Measurements from ENCODE around the gene IPCEF1. TPM values are rescaled to one million over a fixed set of nuclear protein-coding genes. Genes with fewer than 3 reads are reported as not detected.

Gene IPCEF1
- total RNA-seq, 1 experiment from 2014 or later, result 1.9 TPM

- Mint-ChIP-seq H3K36me3 (ENCODE audit: insufficient read depth, unreplicated experiment) (no peaks in the 10 kb centered on the region), H3K27ac (ENCODE audit: unreplicated experiment) (no peak overlapping the region), H3K4me3 (ENCODE audit: unreplicated experiment) (no peak overlapping the region), H3K4me1 (ENCODE audit: low read depth, unreplicated experiment) (no peaks in the 10 kb centered on the region), H3K9me3 (ENCODE audit: unreplicated experiment) (no peaks in the 10 kb centered on the region), H3K27me3 (ENCODE audit: insufficient read depth, unreplicated experiment) (peaks cover 5% of the 10 kb centered on the region)
- Histone ChIP-seq H3K9me3 (no peaks in the 10 kb centered on the region), H3K27me3 (replicated peaks; ENCODE audit: control insufficient read depth, insufficient read depth, low read length) (no peaks in the 10 kb centered on the region), H3K4me1 (no peaks in the 10 kb centered on the region), H3K4me3 (ENCODE audit: low read depth, low read length) (no peak overlapping the region), H3K36me3 (ENCODE audit: control insufficient read depth, insufficient read depth, low read length) (no peaks in the 10 kb centered on the region)
- no peak for TF ChIP-seq CTCF (IDR thresholded peaks at IDR 0.05; ENCODE audit: insufficient read depth in 1 of 2, low read depth in 1 of 2, low read length in 1 of 2, severe bottlenecking in 1 of 2, unreplicated experiment in 1 of 2)
- ChIA-PET POLR2A (no interaction called here), CTCF (no interaction called here)
- no peak for DNase-seq
- no TSS peak for BruUV-seq (replicated peaks)
- intact Hi-C loops (cut with micrococcal nuclease; ENCODE audit: unreplicated experiment), result no loop called here
Observed at GRCh38 chr6:154228521-154228905, 128.1 kb downstream of the IPCEF1 start.

GRCh38 chr6:154227862-154228520, 128.6 kb downstream of the IPCEF1 start:
- intact Hi-C loops (cut with micrococcal nuclease; ENCODE audit: unreplicated experiment), result no loop called here
- CTCF ChIA-PET, result no interaction called here
- Histone ChIP-seq H3K4me3 (ENCODE audit: low read depth, low read length) (no peak overlapping the region), H3K9me3 (no peaks in the 10 kb centered on the region), H3K4me1 (no peaks in the 10 kb centered on the region), H3K36me3 (ENCODE audit: control insufficient read depth, insufficient read depth, low read length) (no peaks in the 10 kb centered on the region), H3K27me3 (replicated peaks; ENCODE audit: control insufficient read depth, insufficient read depth, low read length) (no peaks in the 10 kb centered on the region)
- POLR2A ChIA-PET, result no interaction called here
- Mint-ChIP-seq H3K4me3 (ENCODE audit: unreplicated experiment) (no peak overlapping the region), H3K36me3 (ENCODE audit: insufficient read depth, unreplicated experiment) (no peaks in the 10 kb centered on the region), H3K4me1 (ENCODE audit: low read depth, unreplicated experiment) (no peaks in the 10 kb centered on the region), H3K9me3 (ENCODE audit: unreplicated experiment) (no peaks in the 10 kb centered on the region), H3K27ac (ENCODE audit: unreplicated experiment) (no peak overlapping the region), H3K27me3 (ENCODE audit: insufficient read depth, unreplicated experiment) (peaks cover 5% of the 10 kb centered on the region)
- BruUV-seq (replicated peaks), result no TSS peak
- no peak for DNase-seq
- no peak for TF ChIP-seq CTCF (IDR thresholded peaks at IDR 0.05; ENCODE audit: insufficient read depth in 1 of 2, low read depth in 1 of 2, low read length in 1 of 2, severe bottlenecking in 1 of 2, unreplicated experiment in 1 of 2)

- Mint-ChIP-seq H3K36me3 (ENCODE audit: insufficient read depth, unreplicated experiment) (no peaks in the 10 kb centered on the region), H3K4me1 (ENCODE audit: low read depth, unreplicated experiment) (no peaks in the 10 kb centered on the region), H3K4me3 (ENCODE audit: unreplicated experiment) (no peak overlapping the region), H3K27me3 (ENCODE audit: insufficient read depth, unreplicated experiment) (peaks cover 5% of the 10 kb centered on the region), H3K27ac (ENCODE audit: unreplicated experiment) (no peak overlapping the region), H3K9me3 (ENCODE audit: unreplicated experiment) (no peaks in the 10 kb centered on the region)
- Histone ChIP-seq H3K36me3 (ENCODE audit: control insufficient read depth, insufficient read depth, low read length) (no peaks in the 10 kb centered on the region), H3K4me3 (ENCODE audit: low read depth, low read length) (no peak overlapping the region), H3K9me3 (no peaks in the 10 kb centered on the region), H3K4me1 (no peaks in the 10 kb centered on the region), H3K27me3 (replicated peaks; ENCODE audit: control insufficient read depth, insufficient read depth, low read length) (no peaks in the 10 kb centered on the region)
- ChIA-PET POLR2A (no interaction called here), CTCF (no interaction called here)
- no TSS peak for BruUV-seq (replicated peaks)
- intact Hi-C loops (cut with micrococcal nuclease; ENCODE audit: unreplicated experiment), result no loop called here
- no peak for DNase-seq
- no peak for TF ChIP-seq CTCF (IDR thresholded peaks at IDR 0.05; ENCODE audit: insufficient read depth in 1 of 2, low read depth in 1 of 2, low read length in 1 of 2, severe bottlenecking in 1 of 2, unreplicated experiment in 1 of 2)
Observed at GRCh38 chr6:154226461-154226860, 130.1 kb downstream of the IPCEF1 start.
